DND-41 (cell line): ENCODE results near the gene TUBGCP3.

Experiments used
- ATAC-seq: fragments of 200-7000 bp; cut with Tn5 transposase; 3 replicates; pipeline ENCODE4 v1.9.1; 2021; ENCODE audit warnings: low read depth; ENCODE audit not compliant: insufficient read depth
- DNase-seq: peaks from one replicate; pipeline ENCODE4 v3.0.0-alpha.2; 2020
- H2AFZ ChIP-seq: 2 replicates; pipeline ENCODE4 v1.6.0; 2012; ENCODE audit warnings: low read depth, low read length
- H3K27ac ChIP-seq: 2 replicates; pipeline ENCODE4 v1.5.1; 2012; ENCODE audit warnings: low read length, inconsistent platforms
- H3K27me3 ChIP-seq: fragments of 200-600 bp; sonication (generic); 2 replicates; pipeline ENCODE4 v1.6.0; 2012; ENCODE audit warnings: low read length, mild to moderate bottlenecking, inconsistent platforms; ENCODE audit not compliant: insufficient read depth, poor library complexity
- H3K36me3 ChIP-seq: 2 replicates; pipeline ENCODE4 v1.5.1; 2012; ENCODE audit warnings: low read length, inconsistent platforms; ENCODE audit not compliant: insufficient read depth
- H3K4me1 ChIP-seq: 2 replicates; pipeline ENCODE4 v1.5.1; 2012; ENCODE audit warnings: mild to moderate bottlenecking, low read length; ENCODE audit not compliant: insufficient read depth
- H3K4me2 ChIP-seq: 2 replicates; pipeline ENCODE4 v1.6.0; 2012; ENCODE audit warnings: mild to moderate bottlenecking, moderate library complexity, low read length, inconsistent platforms; ENCODE audit not compliant: insufficient read depth
- H3K4me3 ChIP-seq, 2 experiments: fragments of 200-600 bp in 1 of 2; shearing (Covaris generic) in 1 of 2; 2 replicates each; pipeline ENCODE4 v1.5.1; 2012 to 2016; ENCODE audit warnings: inconsistent platforms in 2 of 2, low read length in 2 of 2, mild to moderate bottlenecking in 2 of 2, low read depth in 1 of 2, moderate library complexity in 1 of 2
- H3K79me2 ChIP-seq: 2 replicates; pipeline ENCODE4 v1.6.0; 2012; ENCODE audit warnings: low read length, inconsistent platforms; ENCODE audit not compliant: insufficient read depth
- H3K9ac ChIP-seq: 2 replicates; pipeline ENCODE4 v1.6.0; 2012; ENCODE audit warnings: low read depth, mild to moderate bottlenecking, inconsistent platforms, low read length, moderate library complexity
- H3K9me3 ChIP-seq: 2 replicates; pipeline ENCODE4 v1.5.1; 2012; ENCODE audit warnings: low read length, moderate library complexity, mild to moderate bottlenecking, inconsistent platforms; ENCODE audit not compliant: insufficient read depth, severe bottlenecking
- H4K20me1 ChIP-seq: 2 replicates; pipeline ENCODE4 v1.6.0; 2012; ENCODE audit warnings: low read length; ENCODE audit not compliant: insufficient read depth
- EZH2 ChIP-seq: IDR thresholded peaks from 3 replicates; pipeline ENCODE4 v1.6.1; 2012; ENCODE audit warnings: borderline replicate concordance, low read depth, mild to moderate bottlenecking, moderate library complexity, low read length, inconsistent platforms; ENCODE audit not compliant: severe bottlenecking
- TF ChIP-seq, protein P1 (sequence below): IDR thresholded peaks from 2 replicates; pipeline ENCODE4 v1.5.1; 2012; ENCODE audit warnings: borderline replicate concordance, low read length, moderate library complexity, mild to moderate bottlenecking; ENCODE audit not compliant: poor library complexity, severe bottlenecking; ENCODE audit errors: extremely low read depth

TUBGCP3 gene

DNA sequence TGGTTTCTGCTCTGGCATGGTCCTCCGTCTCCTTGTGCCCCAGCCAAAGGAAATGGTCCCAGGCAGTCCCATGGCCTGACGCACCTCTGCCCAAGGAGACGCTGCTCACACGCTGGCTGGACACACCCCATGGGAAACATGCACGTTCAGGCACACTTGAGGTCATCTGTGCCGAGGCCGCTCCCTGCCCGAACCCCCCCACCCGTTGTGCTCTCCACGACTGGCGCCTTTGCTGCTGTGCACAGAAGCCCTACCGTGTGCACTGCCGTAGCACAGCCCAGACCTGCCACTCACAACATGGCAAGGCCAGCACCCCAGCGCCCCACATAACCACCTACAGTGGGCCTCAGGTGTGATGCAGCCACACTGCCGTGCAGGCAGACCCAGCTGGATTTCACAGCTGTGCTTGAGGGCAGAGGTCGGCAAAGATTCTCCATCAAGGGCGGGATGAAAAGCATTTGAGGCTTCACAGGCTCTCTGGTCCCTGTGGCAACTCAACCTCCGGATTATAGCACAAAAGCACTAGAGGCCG, 146.1 kb downstream of the TUBGCP3 start:
- DNase-seq (no peak), ATAC-seq (no peak)
- H4K20me1 ChIP-seq: peaks cover 3% of the 10 kb centered on the region; the same call in 1 of the 2 replicates
- H2AFZ ChIP-seq: no peak overlapping the region
- H3K9me3 ChIP-seq: peaks cover 4% of the 10 kb centered on the region
- no peak overlapping the region for H3K9ac ChIP-seq
- H3K4me1 ChIP-seq: no peaks in the 10 kb centered on the region
- no peaks in the 10 kb centered on the region for H3K79me2 ChIP-seq
- TF ChIP-seq, protein P1, sequence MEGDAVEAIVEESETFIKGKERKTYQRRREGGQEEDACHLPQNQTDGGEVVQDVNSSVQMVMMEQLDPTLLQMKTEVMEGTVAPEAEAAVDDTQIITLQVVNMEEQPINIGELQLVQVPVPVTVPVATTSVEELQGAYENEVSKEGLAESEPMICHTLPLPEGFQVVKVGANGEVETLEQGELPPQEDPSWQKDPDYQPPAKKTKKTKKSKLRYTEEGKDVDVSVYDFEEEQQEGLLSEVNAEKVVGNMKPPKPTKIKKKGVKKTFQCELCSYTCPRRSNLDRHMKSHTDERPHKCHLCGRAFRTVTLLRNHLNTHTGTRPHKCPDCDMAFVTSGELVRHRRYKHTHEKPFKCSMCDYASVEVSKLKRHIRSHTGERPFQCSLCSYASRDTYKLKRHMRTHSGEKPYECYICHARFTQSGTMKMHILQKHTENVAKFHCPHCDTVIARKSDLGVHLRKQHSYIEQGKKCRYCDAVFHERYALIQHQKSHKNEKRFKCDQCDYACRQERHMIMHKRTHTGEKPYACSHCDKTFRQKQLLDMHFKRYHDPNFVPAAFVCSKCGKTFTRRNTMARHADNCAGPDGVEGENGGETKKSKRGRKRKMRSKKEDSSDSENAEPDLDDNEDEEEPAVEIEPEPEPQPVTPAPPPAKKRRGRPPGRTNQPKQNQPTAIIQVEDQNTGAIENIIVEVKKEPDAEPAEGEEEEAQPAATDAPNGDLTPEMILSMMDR: no peak
- no peak for TF ChIP-seq EZH2
- H3K27me3 ChIP-seq: peaks cover 2% of the 10 kb centered on the region
- H3K27ac ChIP-seq: no peak overlapping the region
- H3K4me3 ChIP-seq: no peak overlapping the region
- H3K4me2 ChIP-seq: no peak overlapping the region
- H3K36me3 ChIP-seq: no peaks in the 10 kb centered on the region

DNA sequence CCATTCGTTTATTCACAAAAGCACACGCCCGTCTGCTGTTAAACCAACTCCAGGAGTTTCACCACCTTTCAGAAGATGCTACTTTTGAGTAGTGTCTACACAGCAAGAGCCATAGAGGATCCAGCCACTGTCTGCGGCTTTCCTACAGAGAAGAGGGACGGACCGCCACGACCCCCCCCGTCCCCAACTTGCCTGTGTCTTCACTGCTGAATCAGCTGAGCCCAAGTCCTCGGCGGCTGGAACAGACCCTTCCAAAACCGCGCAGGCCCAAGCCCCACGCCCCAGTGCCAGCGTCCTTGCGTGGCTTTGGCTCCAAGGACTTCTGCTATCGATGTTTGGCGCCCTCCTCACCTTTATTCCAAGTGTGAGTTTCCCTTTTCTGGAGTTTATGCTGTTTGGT, 146.7 kb downstream of the TUBGCP3 start:
- Histone ChIP-seq H3K9ac (no peak overlapping the region), H3K4me2 (no peak overlapping the region), H4K20me1 (peaks cover 3% of the 10 kb centered on the region; the same call in 1 of the 2 replicates), H3K79me2 (no peaks in the 10 kb centered on the region), H3K27ac (no peak overlapping the region), H3K4me1 (no peaks in the 10 kb centered on the region), H2AFZ (no peak overlapping the region), H3K9me3 (peaks cover 4% of the 10 kb centered on the region), H3K27me3 (peaks cover 2% of the 10 kb centered on the region), H3K4me3 (no peak overlapping the region), H3K36me3 (no peaks in the 10 kb centered on the region)
- no peak for ATAC-seq
- TF ChIP-seq, protein P1: no peak
- TF ChIP-seq EZH2: no peak
- no peak for DNase-seq

DNA sequence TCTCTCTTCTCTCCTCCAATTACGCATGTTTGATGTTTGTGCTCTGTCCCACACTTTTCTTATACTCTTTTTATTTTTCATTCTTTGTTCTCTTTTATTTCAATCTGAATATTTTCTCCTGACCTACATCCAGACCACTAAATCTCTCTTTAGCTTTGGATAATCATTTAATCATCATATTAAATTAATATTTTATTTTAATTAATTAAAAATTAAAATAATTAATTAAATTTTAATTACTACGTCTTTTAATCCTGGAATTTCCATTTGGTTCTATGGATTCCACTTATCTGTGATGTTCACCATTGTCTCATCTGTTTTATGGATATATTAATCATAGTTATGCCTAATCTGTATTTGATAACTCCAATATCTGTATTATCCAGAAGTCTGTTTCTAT, 149.4 kb downstream of the TUBGCP3 start:
- no peak for ATAC-seq
- H3K4me2 ChIP-seq: no peak overlapping the region
- H3K79me2 ChIP-seq: no peaks in the 10 kb centered on the region
- H3K9ac ChIP-seq: no peak overlapping the region
- H3K36me3 ChIP-seq: no peaks in the 10 kb centered on the region
- TF ChIP-seq, protein P1: no peak
- no peak for TF ChIP-seq EZH2
- H3K27ac ChIP-seq: no peak overlapping the region
- no peaks in the 10 kb centered on the region for H3K4me1 ChIP-seq
- H3K4me3 ChIP-seq: no peak overlapping the region
- H3K27me3 ChIP-seq: peaks cover 2% of the 10 kb centered on the region
- no peak overlapping the region for H2AFZ ChIP-seq
- no peaks in the 10 kb centered on the region; the same call in 1 of the 2 replicates for H4K20me1 ChIP-seq
- DNase-seq: no peak
- H3K9me3 ChIP-seq: peaks cover 4% of the 10 kb centered on the region
